ENCODE data around the gene CPNE5.
"Not testable (repeated sequence)": the region's sequence is repeated elsewhere in the genome, so short reads cannot be mapped to it uniquely, and the experiment has no call there.

The CPNE5 gene

DNA sequence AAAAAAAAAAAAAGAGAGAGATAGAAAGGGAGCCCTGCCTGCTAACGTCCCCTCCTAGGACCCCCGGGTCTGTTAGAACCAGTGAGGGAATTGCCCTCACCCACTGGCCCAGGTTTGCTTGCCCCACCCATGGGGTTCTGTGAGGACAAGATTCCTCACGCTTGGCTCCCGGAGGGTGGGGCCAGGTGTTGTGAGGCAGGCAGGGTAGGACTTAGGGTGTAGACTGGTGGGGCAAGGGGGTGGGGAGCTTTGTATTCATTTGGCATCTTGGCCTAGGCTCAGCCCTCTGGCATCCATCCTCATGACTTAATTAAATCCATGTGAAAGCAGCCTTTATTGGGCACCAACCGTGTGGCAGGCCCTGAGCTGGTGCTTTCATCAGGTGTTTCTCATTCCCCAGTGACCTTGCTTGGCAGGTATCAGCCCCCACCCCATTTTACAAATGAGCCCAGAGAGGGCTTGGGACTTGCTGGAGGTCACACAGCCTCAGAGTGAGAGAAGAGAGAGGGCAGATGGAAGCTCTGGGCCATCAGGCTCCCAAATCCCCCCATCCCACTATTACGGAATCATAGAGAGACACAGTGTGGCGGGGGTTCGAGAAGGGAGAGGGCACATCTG, 122.7 kb downstream of the CPNE5 start:
- FAIRE-seq (no peak), DNase-seq (ENCODE audit: extremely low spot score, insufficient read length, low read depth) (no peak)

DNA sequence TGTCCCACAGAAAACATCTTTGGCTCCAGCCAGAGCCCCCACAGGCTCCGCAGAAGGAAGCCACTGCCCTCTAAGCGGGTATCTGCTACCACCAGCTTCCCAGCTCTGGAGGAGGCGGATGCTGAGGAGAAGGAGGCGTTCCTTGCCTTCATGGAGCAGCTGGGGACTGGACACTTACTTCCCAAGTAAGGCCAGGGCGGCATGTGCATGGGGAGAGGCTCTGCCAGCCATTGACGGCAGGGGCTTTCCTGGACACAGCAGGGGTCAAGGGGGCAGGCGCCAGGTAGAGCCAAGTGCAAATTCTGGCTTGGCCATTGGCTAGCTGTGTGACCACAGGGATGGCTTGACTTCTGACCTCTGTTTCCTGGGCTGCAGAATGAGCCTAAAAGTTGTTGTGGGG, 123.8 kb downstream of the CPNE5 start:
- FAIRE-seq, result no peak
- no peak for DNase-seq (ENCODE audit: extremely low spot score, insufficient read length, low read depth)

DNA sequence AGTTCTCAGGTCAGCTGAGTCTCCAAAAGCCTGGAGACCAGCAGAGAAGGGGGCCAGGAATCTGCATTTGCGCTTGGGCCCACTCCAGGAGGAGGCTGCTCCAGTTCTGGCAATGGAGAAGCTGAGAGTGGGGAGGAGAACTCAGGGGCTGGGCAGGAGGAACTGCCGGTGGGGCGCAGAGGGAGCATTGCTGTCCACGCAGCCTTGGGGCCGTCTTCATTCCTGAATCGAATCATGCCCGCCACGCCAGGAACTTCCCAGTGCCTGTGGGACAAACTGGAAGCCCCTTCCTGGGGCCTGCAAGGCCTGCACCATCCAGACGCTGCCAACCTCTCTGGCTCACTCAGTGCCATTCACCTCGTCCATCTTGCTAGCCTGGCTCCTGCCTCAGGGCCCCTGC, 124.7 kb downstream of the CPNE5 start:
- FAIRE-seq, result no peak
- no peak for DNase-seq (ENCODE audit: extremely low spot score, insufficient read length, low read depth)

DNA sequence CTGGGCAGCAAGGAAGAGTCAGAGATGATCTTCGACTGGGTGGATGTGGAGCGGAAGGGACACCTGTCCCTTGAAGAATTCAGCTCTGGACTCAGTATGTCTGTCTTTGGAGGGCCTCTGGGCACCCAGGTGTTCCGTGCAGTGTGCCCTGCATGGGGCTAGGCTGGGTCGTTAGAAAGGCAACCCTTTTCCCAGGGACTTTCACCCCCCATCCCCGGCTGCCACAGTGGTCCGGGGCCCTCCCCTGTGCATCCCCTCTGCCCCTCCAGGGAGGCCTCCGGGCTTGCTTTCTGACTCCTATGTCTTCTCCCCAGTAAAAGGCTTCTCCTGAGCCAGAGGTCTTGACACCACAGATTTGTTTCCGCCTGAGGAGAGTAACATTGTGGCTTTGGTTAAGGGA, 125.4 kb downstream of the CPNE5 start:
- DNase-seq (ENCODE audit: extremely low spot score, insufficient read length, low read depth) (no peak), FAIRE-seq (no peak)

- no peak for DNase-seq (ENCODE audit: extremely low spot score, insufficient read length, low read depth)
- no peak for FAIRE-seq
Measured at GRCh38 chr6:36712816-36713215, 126.4 kb downstream of the CPNE5 start.

DNA sequence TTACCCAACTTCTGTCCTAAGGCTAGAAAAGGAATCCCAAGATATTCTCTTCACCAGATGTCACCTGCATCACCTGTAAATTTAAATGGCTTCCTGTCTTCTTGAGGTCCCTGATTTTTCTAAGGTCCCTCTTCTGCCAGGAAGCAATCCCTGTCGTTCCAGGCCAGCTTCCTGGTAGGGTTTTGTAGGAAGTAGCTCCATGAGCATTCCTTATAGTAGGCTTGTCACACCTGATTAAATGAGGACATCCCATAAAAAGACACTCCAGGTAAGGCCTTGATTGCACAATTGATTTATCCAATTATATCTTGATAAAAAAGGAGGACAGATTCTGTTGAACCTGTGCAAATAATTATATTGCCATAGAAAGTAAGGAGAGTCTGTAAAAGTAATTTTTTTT, 132.9 kb downstream of the CPNE5 start:
- FAIRE-seq, result no peak
- DNase-seq (ENCODE audit: extremely low spot score, insufficient read length, low read depth), result no peak

DNA sequence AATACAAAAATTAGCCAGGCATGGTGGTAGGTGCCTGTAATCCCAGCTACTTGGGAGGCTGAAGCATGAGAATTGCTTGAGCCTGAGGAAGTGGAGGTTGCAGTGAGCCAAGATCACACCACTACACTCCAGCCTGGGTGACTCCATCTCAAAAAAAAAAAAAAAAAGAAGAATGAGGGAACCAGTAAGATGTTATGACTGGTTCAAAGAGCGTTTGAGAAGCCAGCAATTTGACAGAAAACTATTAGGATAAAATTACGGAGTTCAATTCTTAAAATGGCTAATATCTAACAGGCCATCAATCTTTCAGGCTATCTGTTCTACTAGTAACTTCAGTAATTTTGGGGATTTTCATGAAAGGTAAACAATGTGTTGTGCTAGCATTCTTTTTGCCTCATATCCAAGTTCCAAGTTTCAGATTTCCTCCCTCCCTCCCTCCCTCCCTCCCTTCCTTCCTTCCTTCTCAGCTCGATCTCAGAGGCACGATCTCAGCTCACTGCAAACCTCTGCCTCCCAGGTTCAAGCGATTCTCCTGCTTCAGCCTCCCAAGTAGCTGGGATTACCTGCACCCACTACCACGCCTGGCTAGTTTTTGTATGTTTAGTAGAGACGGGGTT, 134.2 kb downstream of the CPNE5 start:
- FAIRE-seq; DNase-seq (ENCODE audit: extremely low spot score, insufficient read length, low read depth): not testable (repeated sequence)

DNA sequence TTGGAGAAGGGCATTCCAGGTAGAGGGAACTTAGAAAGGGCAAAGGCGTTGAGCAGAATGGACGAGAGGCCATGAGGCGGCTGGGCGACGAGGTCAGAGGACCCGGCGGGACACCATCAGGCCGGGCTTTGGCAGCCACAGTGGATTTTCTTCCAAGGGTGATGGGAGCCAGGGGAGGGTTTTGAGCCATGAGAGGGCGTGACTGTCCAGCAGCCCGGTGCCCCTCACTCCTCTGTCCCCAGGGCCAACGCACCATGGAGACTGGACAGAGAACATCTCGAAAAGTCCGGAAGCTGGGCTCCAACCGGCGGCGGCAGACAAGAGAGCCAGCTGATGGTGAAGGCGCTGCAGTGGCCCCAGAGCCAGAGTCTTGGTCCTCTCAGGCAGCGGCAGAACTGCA, 135.3 kb downstream of the CPNE5 start:
- no peak for FAIRE-seq

GRCh38 chr6:36703081-36703606, 136.1 kb downstream of the CPNE5 start:
- DNase-seq (ENCODE audit: extremely low spot score, insufficient read length, low read depth) (no peak), FAIRE-seq (no peak)

More for the DNA sequence above, 135.3 kb downstream of the CPNE5 start:
- DNase-seq (ENCODE audit: extremely low spot score, insufficient read length, low read depth), result no peak

- no peak for FAIRE-seq
Measured at GRCh38 chr6:36702656-36703055, 136.6 kb downstream of the CPNE5 start.

GRCh38 chr6:36701401-36701991, 137.7 kb downstream of the CPNE5 start:
- DNase-seq (ENCODE audit: extremely low spot score, insufficient read length, low read depth) (no peak), FAIRE-seq (no peak)

More at GRCh38 chr6:36702656-36703055, 136.6 kb downstream of the CPNE5 start:
- DNase-seq (ENCODE audit: extremely low spot score, insufficient read length, low read depth), result no peak

DNA sequence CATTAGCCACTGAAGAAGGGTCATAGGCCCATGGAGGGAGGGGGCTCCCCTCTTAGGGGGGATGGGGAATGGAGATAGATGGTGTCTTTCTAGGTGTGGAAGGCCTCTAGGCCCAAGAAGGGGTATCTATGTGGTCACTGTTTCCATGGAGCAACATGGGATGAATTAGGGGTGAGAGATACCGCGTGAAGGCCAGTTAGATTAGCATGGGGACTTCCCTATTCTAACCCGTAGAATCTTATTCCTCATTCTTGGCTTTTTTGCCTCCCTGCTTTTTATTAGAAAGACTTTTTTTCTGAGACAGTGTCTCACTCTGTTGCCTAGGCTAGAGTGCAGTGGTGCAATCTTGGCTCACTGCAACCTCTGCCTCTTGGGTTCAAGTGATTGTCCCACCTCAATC, 138.4 kb downstream of the CPNE5 start:
- FAIRE-seq (no peak), DNase-seq (ENCODE audit: extremely low spot score, insufficient read length, low read depth) (no peak)

- FAIRE-seq (no peak), DNase-seq (ENCODE audit: extremely low spot score, insufficient read length, low read depth) (no peak)
Measured at GRCh38 chr6:36700071-36700812, 139.0 kb downstream of the CPNE5 start.

DNA sequence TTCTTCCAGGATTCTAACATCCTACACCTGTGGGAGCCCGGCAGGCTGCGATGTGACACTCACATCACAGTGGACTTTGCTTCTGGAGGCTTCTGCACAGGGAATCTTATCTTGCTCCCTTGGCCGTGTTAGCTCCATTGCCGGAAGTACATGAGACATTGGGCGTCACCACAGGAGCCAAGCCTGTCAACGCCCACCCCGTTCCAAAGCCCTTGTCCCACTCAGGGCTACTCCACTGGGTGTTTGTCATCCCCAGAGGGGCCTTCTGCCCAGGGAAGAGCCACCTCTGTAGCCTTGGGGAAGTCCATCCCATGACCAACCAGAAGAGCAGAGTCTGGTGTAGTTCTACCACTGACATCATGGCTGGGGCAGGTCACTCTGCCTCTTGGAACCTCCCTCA, 139.9 kb downstream of the CPNE5 start:
- FAIRE-seq (no peak), DNase-seq (ENCODE audit: extremely low spot score, insufficient read length, low read depth) (no peak)

DNA sequence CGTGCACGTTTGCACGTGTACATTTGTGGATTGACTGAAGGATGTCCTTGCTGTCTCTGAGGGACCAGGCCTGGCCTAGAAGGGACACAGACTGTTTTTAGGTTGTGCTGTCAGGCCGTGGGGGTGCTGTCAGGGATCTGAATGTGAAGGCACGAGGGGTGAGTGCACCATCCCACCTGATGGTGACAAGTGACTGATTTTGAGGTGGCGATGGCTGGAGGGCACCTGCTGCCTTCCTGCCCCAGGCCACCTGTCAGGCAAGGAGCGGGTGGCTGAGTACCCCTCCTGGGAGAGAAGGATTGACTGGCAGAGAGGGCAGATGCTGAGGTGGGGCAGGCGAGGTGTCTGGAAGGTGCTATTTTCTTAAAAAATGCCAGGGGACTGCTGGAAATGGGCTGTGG, 140.4 kb downstream of the CPNE5 start:
- DNase-seq (ENCODE audit: extremely low spot score, insufficient read length, low read depth) (no peak), FAIRE-seq (no peak)

GRCh38 chr6:36698196-36698595, 141.0 kb downstream of the CPNE5 start:
- DNase-seq (ENCODE audit: extremely low spot score, insufficient read length, low read depth) (no peak), FAIRE-seq (no peak)

GRCh38 chr6:36697481-36697903, 141.8 kb downstream of the CPNE5 start, which contains the start of gene RAB44:
RAB44 (plus strand) TSS chr6:36697826; CDS start chr6:36704236, 6,410 bp downstream.
- FAIRE-seq, result no peak

DNA sequence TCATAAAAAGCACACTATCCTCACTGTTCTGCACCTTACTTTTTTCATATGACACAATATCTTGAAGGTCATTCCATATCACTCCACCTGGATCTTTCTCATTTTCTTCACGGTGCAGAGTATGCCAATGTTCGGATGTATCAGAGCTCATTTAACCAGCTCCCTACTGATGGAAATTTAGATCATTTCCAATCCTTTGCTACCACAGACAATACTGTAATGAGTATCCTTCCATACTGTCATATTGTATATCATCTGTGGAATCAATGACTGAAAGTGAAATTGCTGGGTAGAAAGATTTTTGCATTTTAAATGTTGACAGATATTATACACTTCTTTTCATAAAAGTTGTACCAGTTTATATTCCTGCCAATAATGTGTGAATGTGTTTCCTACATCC, 143.8 kb downstream of the CPNE5 start:
- no peak for DNase-seq (ENCODE audit: extremely low spot score, insufficient read length, low read depth)
- FAIRE-seq, result no peak

More at GRCh38 chr6:36697481-36697903, 141.8 kb downstream of the CPNE5 start, which contains the start of gene RAB44:
- DNase-seq (ENCODE audit: extremely low spot score, insufficient read length, low read depth), result no peak

- FAIRE-seq (no peak), DNase-seq (ENCODE audit: extremely low spot score, insufficient read length, low read depth) (no peak)
Measured at GRCh38 chr6:36694616-36695015, 144.6 kb downstream of the CPNE5 start.

DNA sequence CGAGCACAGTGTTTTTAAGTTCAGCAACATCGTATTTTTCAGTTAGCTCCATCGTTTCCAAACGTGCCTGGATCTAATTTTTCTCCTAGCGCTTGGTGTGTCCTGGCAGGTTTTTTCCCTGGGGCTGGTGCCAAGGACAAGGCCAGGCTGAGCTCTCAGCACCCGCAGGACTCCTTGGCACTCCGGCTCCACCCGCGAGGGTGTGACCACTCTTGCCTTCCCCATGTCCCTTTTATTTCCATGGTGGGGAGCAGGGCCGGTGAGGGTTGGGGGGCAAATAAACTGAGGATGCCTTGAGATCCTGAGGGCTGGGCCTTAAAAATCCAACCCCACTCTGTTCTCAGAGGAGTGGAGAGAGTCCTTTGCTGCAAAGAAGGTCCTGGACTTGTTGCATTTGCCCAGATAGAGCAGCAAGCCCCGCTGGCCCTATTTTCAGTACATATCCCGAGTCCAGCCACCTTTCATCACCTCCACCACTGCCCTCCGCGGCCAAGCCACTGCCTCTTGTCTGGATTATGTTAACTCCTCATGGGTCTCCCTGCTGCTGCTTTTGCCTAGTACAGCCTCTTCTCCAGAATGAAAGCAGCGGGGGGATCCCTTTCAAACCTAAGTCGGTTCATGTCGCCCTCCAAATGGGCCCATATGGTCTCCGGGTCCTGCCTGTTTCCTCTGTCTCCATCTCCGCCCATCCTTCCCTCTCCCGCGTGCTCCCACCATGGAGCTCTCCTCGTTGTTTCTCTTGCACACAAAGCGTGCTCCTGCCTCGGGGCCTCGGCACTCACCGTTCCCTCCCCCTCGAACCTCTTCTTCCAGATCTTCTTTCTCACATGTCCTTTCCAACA, 146.2 kb downstream of the CPNE5 start:
- FAIRE-seq (no peak), DNase-seq (ENCODE audit: extremely low spot score, insufficient read length, low read depth) (no peak)

Measured in GM18507 (cell line).